Astrocyte of the spinal cord (primary cell): ENCODE data around the gene SEC14L2.

Experiments
- DNase-seq: peaks from one replicate; pipeline ENCODE4 v3.0.0; 2011; ENCODE audit warnings: low read depth, low spot score
- H3K4me3 ChIP-seq: 2 replicates; pipeline ENCODE4 v1.5.1; 2011; ENCODE audit warnings: low read depth, mild to moderate bottlenecking, low read length, moderate library complexity
- CTCF ChIP-seq: IDR thresholded peaks from 2 replicates; pipeline ENCODE4 v1.5.1; 2012; ENCODE audit warnings: low read depth, mild to moderate bottlenecking, low read length, inconsistent platforms
- in situ Hi-C: cut with HindIII; loops from 2 replicates; pipeline ENCODE4 v1.10.0; 2017; ENCODE audit warnings: low sequenced_read_pairs

Gene SEC14L2

GRCh38 chr22:30356449-30357235 is 40.2 kb upstream of the SEC14L2 start, which contains the start of the genes CCDC157 and SF3A1:
TSS of gene CCDC157 (plus strand) at chr22:30357007. CDS start at chr22:30366001, 8,994 bp downstream.
TSS of gene SF3A1 (minus strand) at chr22:30356894. CDS start at chr22:30356792, 102 bp downstream.
- in situ Hi-C loops: no loop called here
- peak; percentile 96 for DNase-seq
- H3K4me3 ChIP-seq: peak within 1 kb of the TSS; percentile 84
- TF ChIP-seq CTCF: no peak

GRCh38 chr22:30357236-30357570 is 39.6 kb upstream of the SEC14L2 start:
- in situ Hi-C loops: no loop called here
- DNase-seq: no peak
- peak overlapping the region; percentile 84 for H3K4me3 ChIP-seq
- TF ChIP-seq CTCF: no peak

- TF ChIP-seq CTCF: no peak
- in situ Hi-C loops: no loop called here
- H3K4me3 ChIP-seq: peak overlapping the region; percentile 84
- DNase-seq: no peak
Measured at GRCh38 chr22:30357650-30358215, 39.1 kb upstream of the SEC14L2 start.

GRCh38 chr22:30358541-30358940 is 38.3 kb upstream of the SEC14L2 start:
- no peak overlapping the region for H3K4me3 ChIP-seq
- DNase-seq: no peak
- in situ Hi-C loops: no loop called here
- no peak for TF ChIP-seq CTCF

GRCh38 chr22:30361916-30362650 is 34.7 kb upstream of the SEC14L2 start:
- TF ChIP-seq CTCF: no peak
- no peak overlapping the region for H3K4me3 ChIP-seq
- in situ Hi-C loops: no loop called here
- no peak for DNase-seq

- TF ChIP-seq CTCF: no peak
- H3K4me3 ChIP-seq: no peak overlapping the region
- no peak for DNase-seq
- in situ Hi-C loops: no loop called here
Measured at GRCh38 chr22:30362651-30363281, 34.1 kb upstream of the SEC14L2 start.
